Endothelial cell of umbilical vein (primary cell): Measurements from ENCODE around the gene PGRMC1. TPM values are rescaled to one million over a fixed set of nuclear protein-coding genes. Genes with fewer than 3 reads are reported as not detected.

ENCODE experiments used
- BruUV-seq: library from RNA; stranded (reverse); fragments of 400-500 nt; replicated peaks from 2 replicates; lab custom pipeline; 2021; lab: Mats Ljungman, UMichigan
- CTCF ChIA-PET: fragments of 300-600, 350-600 bp; sonication (Branson Sonifier 250); formaldehyde crosslinking; loops from one replicate; lab custom pipeline; 2021; ENCODE audit warnings: antibody characterized with exemption, inconsistent platforms; lab: Charles Lee
- POLR2A ChIA-PET: fragments of 300-600, 350-600 bp; sonication (Branson Sonifier 250); formaldehyde crosslinking; loops from one replicate; lab custom pipeline; 2021; ENCODE audit warnings: antibody characterized with exemption, inconsistent platforms; lab: Charles Lee
- DNase-seq: peaks from one replicate; pipeline ENCODE4 v3.0.0-alpha.2; 2011; ENCODE audit warnings: low read depth, low spot score
- FAIRE-seq: peaks from 2 replicates; lab custom pipeline; 2011; peaks lifted over from hg19 to GRCh38; lab: Jason Lieb, UNC
- H2AFZ ChIP-seq: 2 replicates; pipeline ENCODE4 v1.6.0; 2012; ENCODE audit warnings: low read depth, low read length, control low read depth, inconsistent platforms
- H3K27ac ChIP-seq: 2 replicates; pipeline ENCODE4 v1.5.1; 2011; ENCODE audit warnings: low read depth, mild to moderate bottlenecking, control low read depth, low read length, moderate library complexity; ENCODE audit not compliant: insufficient read depth
- H3K27me3 ChIP-seq, 2 experiments: 2 replicates each; pipeline versions ENCODE4 v1.6.0 to v1.6.1; 2011; ENCODE audit warnings: low read length in 2 of 2, mixed read lengths in 1 of 2; ENCODE audit not compliant: control insufficient read depth in 2 of 2, insufficient read depth in 2 of 2
- H3K36me3 ChIP-seq, 2 experiments: 2 replicates in 1 of 2; 3 replicates in 1 of 2; pipeline ENCODE4 v1.5.1; 2011; ENCODE audit warnings: low read length in 2 of 2, mild to moderate bottlenecking in 1 of 2, moderate library complexity in 1 of 2; ENCODE audit not compliant: control insufficient read depth in 2 of 2, insufficient read depth in 2 of 2; ENCODE audit errors: extremely low read depth in 1 of 2
- H3K4me1 ChIP-seq: 3 replicates; pipeline ENCODE4 v1.5.1; 2011; ENCODE audit warnings: mild to moderate bottlenecking, low read length; ENCODE audit not compliant: control insufficient read depth, insufficient read depth; ENCODE audit errors: extremely low read depth
- H3K4me2 ChIP-seq: 2 replicates; pipeline ENCODE4 v1.6.1; 2011; ENCODE audit warnings: low read length, control low read depth, mixed read lengths; ENCODE audit not compliant: insufficient read depth
- H3K4me3 ChIP-seq, 3 experiments: fragments of 200-600 bp in 1 of 3; sonication (generic), shearing (Covaris generic) in 1 of 3; replicated peaks in 1 of 3; 2 replicates each; pipeline ENCODE4 v1.5.1; 2011 to 2016; ENCODE audit warnings: control low read depth in 3 of 3, low read length in 3 of 3, mild to moderate bottlenecking in 2 of 3, inconsistent platforms in 1 of 3, low read depth in 1 of 3, moderate library complexity in 1 of 3; ENCODE audit not compliant: insufficient read depth in 1 of 3
- H3K79me2 ChIP-seq: 2 replicates; pipeline ENCODE4 v1.6.0; 2012; ENCODE audit warnings: low read length, inconsistent platforms; ENCODE audit not compliant: control insufficient read depth, insufficient read depth
- H3K9ac ChIP-seq: replicated peaks from 2 replicates; pipeline ENCODE3; 2011; ENCODE audit warnings: low read length, control low read depth; ENCODE audit not compliant: insufficient read depth; ENCODE audit errors: extremely low read depth
- H3K9me1 ChIP-seq: replicated peaks from 3 replicates; pipeline ENCODE4 v1.6.0; 2011; ENCODE audit warnings: mild to moderate bottlenecking, low read length; ENCODE audit not compliant: control insufficient read depth, insufficient read depth; ENCODE audit errors: extremely low read depth
- H3K9me3 ChIP-seq: replicated peaks from 2 replicates; pipeline ENCODE4 v1.5.1; 2012; ENCODE audit warnings: low read length, inconsistent platforms; ENCODE audit not compliant: control insufficient read depth, insufficient read depth
- H4K20me1 ChIP-seq: replicated peaks from 2 replicates; pipeline ENCODE3; 2011; ENCODE audit warnings: mild to moderate bottlenecking, low read length; ENCODE audit not compliant: control insufficient read depth, insufficient read depth; ENCODE audit errors: extremely low read depth
- CTCF ChIP-seq, 2 donors: IDR thresholded peaks; 1 replicate in 1 of 2; 2 replicates in 1 of 2; pipeline ENCODE4 v1.5.1; 2011; ENCODE audit warnings: low read length in 2 of 2, mild to moderate bottlenecking in 2 of 2, moderate library complexity in 2 of 2, control low read depth in 1 of 2, inconsistent platforms in 1 of 2, low read depth in 1 of 2; ENCODE audit not compliant: insufficient read depth in 1 of 2; ENCODE audit errors: extremely low read depth in 1 of 2
- EZH2 ChIP-seq: IDR thresholded peaks from 2 replicates; pipeline ENCODE4 v1.6.1; 2012; ENCODE audit warnings: borderline replicate concordance, low read depth, mild to moderate bottlenecking, moderate library complexity, low read length, inconsistent platforms; ENCODE audit not compliant: severe bottlenecking
- FOS ChIP-seq: IDR thresholded peaks from 2 replicates; pipeline ENCODE4 v1.6.1; 2011; ENCODE audit warnings: mild to moderate bottlenecking, low read length, moderate library complexity, borderline replicate concordance; ENCODE audit not compliant: insufficient read depth
- GATA2 ChIP-seq: IDR thresholded peaks from 2 replicates; pipeline ENCODE4 v1.7.0; 2011; ENCODE audit warnings: low read depth, mild to moderate bottlenecking, moderate library complexity, mixed read lengths, low read length; ENCODE audit not compliant: insufficient read length, insufficient read depth
- JUN ChIP-seq: IDR thresholded peaks from 2 replicates; pipeline ENCODE4 v1.6.1; 2011; ENCODE audit warnings: borderline replicate concordance, low read depth; ENCODE audit not compliant: insufficient read length, insufficient read depth
- MAX ChIP-seq: IDR thresholded peaks from 2 replicates; pipeline ENCODE4 v1.6.1; 2011; ENCODE audit not compliant: insufficient read depth, insufficient read length
- MYC ChIP-seq: IDR thresholded peaks from one replicate; pipeline ENCODE4 v1.6.1; 2011; ENCODE audit warnings: mild to moderate bottlenecking, low read depth, low read length
- POLR2A ChIP-seq: IDR thresholded peaks from 2 replicates; pipeline ENCODE4 v1.6.1; 2012; ENCODE audit warnings: low read depth, mild to moderate bottlenecking, control low read depth, low read length
- POLR2AphosphoS5 ChIP-seq: IDR thresholded peaks from 2 replicates; pipeline ENCODE4 v1.6.1; 2012; ENCODE audit warnings: low read depth, mild to moderate bottlenecking, control low read depth, low read length, moderate library complexity; ENCODE audit not compliant: insufficient read depth
- dilution Hi-C: fragments of 300-500 bp; cut with MboI; formaldehyde crosslinking; loops from one replicate; pipeline ENCODE4 v1.15.0; 2019; ENCODE audit warnings: low sequenced_read_pairs; ENCODE audit not compliant: extremely low pct_ligation_motif_present
- intact Hi-C: fragments of 100-400 bp; cut with micrococcal nuclease; formaldehyde crosslinking; loops from one replicate; pipeline ENCODE4 v1.10.0; 2022
- polyA plus RNA-seq, 4 experiments: library from polyadenylated mRNA; depleted of rRNA in 3 of 4; stranded (reverse) in 3 of 4; unstranded in 1 of 4; fragments of >200 nt; gene quantifications; 2 replicates each; pipeline versions ENCODE4 v1.2.1 to v1.2.3, GENCODE V29; 2011 to 2012; ENCODE audit warnings: missing spikeins in 1 of 4
- total RNA-seq: library from RNA; stranded (reverse); gene quantifications from 2 replicates; pipeline ENCODE4 v1.2.3, GENCODE V29; 2021

Gene PGRMC1
- total and polyA plus RNA-seq, 2 donors (not counting 3 experiments of a cell fraction or from before 2014, with no cell fraction given): 37.4 to 61.8 TPM

GRCh38 chrX:119190091-119190681 is 45.9 kb upstream of the PGRMC1 start:
- no peak for DNase-seq
- POLR2A ChIA-PET: interaction anchor here (0.6 kb wide), 1 partner anchor 23 kb away, joined by 3 read pairs; no protein-coding TSS in a partner anchor

More at GRCh38 chrX:119190091-119190681, 45.9 kb upstream of the PGRMC1 start:
- no peaks in the 10 kb centered on the region for H3K9me3 ChIP-seq
- no peaks in the 10 kb centered on the region for H3K36me3 ChIP-seq
- H3K4me2 ChIP-seq: no peak overlapping the region
- no peaks in the 10 kb centered on the region for H3K27me3 ChIP-seq
- H3K9ac ChIP-seq: no peak overlapping the region
- H2AFZ ChIP-seq: no peak overlapping the region
- H4K20me1 ChIP-seq: no peaks in the 10 kb centered on the region
- TF ChIP-seq MAX (no peak), CTCF (IDR thresholded peaks at IDR 0.05; ENCODE audit: extremely low read depth in 1 of 2, insufficient read depth in 1 of 2, low read depth in 1 of 2, low read length in 2 of 2) (no peak), MYC (no peak), POLR2AphosphoS5 (no peak), EZH2 (no peak), POLR2A (no peak), JUN (no peak), GATA2 (no peak), FOS (no peak)
- H3K9me1 ChIP-seq: no peaks in the 10 kb centered on the region
- BruUV-seq: no TSS peak
- H3K79me2 ChIP-seq: no peaks in the 10 kb centered on the region
- dilution Hi-C loops (no loop called here), intact Hi-C loops (no loop called here)
- H3K4me1 ChIP-seq: no peaks in the 10 kb centered on the region
- no peak overlapping the region for H3K4me3 ChIP-seq
- CTCF ChIA-PET: interaction anchor here (0.8 kb wide), 1 partner anchor 60 kb away, joined by 3 read pairs; no protein-coding TSS in a partner anchor
- FAIRE-seq: peak; percentile 24
- H3K27ac ChIP-seq: no peak overlapping the region
